Stimulated activated CD4-positive, alpha-beta T cell treated with anti-CD3 and anti-CD28 coated beads, TNF-alpha, amount 100 ng/mL, for 1 hour (primary cell): Measurements from ENCODE around the gene AUTS2.

Experiments
- DNase-seq, 3 donors: peaks; one replicate each; pipeline ENCODE4 v3.0.0-alpha.2; 2020; ENCODE audit warnings: low read depth in 3 of 3, low spot score in 1 of 3

AUTS2 gene

DNA sequence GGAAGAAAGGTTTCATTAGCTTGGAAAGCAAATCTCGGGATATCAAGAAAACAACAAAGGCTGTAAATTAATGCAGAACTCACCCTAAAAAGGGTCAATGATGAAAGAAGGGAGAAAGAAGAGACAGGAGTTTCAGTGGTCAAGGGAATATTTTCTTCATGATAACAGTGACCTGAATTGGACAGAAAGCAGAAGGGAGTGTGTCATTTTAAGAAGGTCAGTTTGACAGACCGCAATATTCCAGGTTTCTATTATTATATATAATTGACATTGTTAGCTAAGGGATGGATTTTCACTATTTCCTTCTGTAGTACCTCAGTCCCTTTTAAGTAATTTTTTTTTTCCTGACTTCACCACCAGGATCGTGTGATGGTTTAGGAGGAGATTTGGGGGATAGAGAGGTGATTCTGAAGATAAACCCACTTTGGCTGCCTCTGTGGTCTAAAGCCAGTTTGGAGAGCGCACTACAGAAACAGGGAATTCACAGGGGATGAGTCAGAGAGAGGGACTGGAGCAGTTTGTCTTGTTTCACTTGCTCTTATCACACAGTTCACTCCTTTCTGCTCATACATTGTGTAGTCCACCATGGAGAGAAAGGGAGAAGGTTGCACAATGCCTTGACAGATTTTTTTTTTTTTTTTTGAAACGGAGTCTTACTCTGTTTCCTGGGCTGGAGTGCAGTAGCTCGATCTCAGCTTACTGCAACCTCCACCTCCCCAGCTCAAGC is 417.9 kb downstream of the AUTS2 start:
- no peak for DNase-seq

GRCh38 chr7:70017357-70017756 is 419.1 kb downstream of the AUTS2 start:
- DNase-seq = no peak

DNA sequence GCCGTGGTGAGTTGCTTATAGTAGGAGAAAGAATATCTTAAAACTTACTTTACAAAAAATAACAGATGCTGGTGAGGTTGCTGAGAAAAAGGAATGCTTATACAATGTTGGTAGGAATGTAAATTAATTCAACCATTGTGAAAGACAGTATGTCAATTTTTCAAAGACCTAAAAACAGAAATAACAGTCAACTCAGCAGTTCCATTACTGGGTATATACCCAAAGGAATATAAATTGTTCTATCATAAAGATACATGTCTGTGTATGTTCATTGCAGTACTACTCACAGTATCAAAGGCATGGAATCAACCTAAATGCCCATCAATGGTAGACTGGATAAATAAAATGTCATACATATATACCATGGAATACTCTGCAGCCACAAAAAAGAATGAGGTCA is 420.4 kb downstream of the AUTS2 start:
- DNase-seq = no peak

GRCh38 chr7:70027867-70028266 is 429.6 kb downstream of the AUTS2 start:
- no peak for DNase-seq

- DNase-seq = no peak
These were observed 430.3 kb downstream of the AUTS2 start for GRCh38 chr7:70028620-70029019.

GRCh38 chr7:70029993-70030392 is 431.7 kb downstream of the AUTS2 start:
- no peak for DNase-seq

DNA sequence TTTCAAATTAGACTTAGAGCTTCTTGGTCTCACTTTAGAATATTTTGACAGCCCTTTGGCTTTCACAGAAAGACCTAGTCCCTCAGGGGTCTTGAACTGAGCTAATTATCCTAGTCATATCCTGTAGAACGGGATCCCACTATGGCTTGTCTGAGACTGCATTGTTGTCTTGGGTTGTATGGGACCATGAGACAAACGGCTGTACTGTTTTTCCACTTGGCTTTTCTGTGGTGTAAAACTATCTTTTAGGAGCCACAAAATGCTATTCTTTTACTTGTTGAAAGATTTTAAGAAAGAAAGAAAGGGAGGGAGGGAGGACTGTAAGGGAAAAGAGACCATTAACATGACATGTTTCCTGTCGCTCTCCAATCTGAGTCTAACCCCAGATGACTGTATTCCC is 432.5 kb downstream of the AUTS2 start:
- DNase-seq = no peak

GRCh38 chr7:70031245-70031644 is 433.0 kb downstream of the AUTS2 start:
- no peak for DNase-seq

DNA sequence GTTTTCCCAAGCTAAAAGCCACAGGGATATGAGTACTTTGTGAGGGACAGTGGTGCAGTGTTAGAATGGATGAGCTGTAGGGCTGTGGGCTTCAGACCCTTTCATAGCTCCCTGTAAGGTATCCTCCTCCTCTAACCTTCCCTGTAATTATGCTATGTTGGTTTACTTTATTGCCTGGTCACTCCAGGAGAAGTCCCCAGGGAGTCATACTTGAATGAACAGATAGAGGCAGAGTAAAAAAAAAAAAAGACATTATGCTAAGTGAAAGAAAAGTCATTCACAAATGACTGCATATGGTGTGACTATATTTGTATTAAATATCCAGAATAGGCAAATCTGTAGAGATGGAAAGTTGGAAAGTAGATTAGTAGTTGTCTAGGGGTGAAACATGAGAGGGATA is 434.4 kb downstream of the AUTS2 start:
- no peak for DNase-seq

DNA sequence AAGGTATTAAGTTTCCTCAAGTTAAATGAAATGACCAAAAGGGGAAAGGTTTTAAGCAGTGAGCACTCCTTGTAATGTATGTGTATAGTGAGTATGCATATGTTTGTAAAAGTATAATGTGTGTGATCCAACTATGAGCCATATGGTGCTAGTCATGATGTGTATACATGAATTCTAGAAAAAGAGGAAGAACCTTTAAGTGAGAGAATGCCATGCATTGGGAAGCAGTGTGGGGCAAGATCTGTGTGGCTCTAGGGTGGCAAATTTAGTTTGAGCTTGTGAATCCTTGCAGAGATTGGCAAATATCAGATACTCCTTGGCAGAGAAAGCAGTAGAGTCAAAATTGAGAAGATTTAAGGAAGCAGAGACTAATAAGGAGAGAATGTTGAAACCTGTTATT is 435.0 kb downstream of the AUTS2 start:
- DNase-seq = no peak

- no peak for DNase-seq
These were observed 436.7 kb downstream of the AUTS2 start for GRCh38 chr7:70034999-70035398.

- DNase-seq = no peak
These were observed 437.2 kb downstream of the AUTS2 start for GRCh38 chr7:70035519-70035918.

- DNase-seq = no peak
These were observed 437.7 kb downstream of the AUTS2 start for GRCh38 chr7:70035955-70036354.

- DNase-seq = no peak
These were observed 438.4 kb downstream of the AUTS2 start for GRCh38 chr7:70036695-70037094.

DNA sequence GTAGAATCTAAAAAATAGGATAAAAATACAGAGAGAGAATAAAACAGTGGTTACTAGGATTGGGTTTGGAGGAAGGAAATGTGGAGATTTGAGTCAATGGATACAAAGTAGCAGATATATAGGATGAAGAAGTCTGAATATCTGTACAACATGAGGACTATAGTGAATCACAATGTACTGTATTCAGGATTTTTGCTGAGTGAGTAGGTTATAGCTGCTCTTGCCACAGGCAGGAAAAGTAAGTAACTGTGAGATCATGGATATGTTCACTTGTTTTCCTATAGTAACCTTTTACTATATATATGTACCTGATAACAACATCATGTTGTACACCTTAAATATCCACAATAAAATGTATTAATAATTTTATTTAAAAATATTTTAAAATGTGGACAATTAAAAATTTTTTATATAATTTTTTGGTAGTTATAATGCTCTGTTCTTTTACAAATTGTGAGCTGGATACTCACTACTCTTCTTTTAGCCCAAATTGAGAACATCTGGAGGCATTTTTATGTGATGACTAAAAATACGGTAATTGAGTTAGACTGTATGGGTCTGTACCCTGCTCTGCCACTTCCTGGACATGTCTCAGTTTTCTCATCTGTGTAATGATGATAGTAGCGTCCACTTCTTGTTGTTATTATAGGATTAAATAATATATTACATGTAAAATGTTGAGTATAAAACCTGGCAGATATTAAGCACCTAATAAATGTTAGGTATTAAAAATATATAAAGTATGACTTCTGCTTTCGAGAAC is 439.1 kb downstream of the AUTS2 start:
- DNase-seq = no peak

GRCh38 chr7:70040051-70040450 is 441.8 kb downstream of the AUTS2 start:
- DNase-seq = no peak

- no peak for DNase-seq
These were observed 442.9 kb downstream of the AUTS2 start for GRCh38 chr7:70040970-70041766.

DNA sequence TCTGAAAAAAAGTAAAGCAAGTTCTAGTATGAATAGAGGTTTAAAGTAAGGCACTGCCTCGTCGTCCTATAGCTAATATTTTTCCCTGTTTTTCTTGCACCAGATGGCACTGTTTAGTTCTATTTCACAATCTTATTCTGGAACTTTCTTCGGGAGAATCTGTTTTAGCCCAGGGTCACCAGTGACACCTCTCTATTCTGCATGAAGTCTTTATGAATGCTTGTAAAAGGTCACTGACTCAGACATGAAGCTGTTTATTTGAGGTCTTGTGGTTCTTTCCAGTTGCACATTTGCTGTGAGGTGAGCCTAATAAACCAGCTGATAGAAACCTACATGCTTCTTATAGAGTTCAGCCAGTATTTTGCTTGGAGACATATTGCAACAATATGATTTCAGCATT is 444.3 kb downstream of the AUTS2 start:
- no peak for DNase-seq

DNA sequence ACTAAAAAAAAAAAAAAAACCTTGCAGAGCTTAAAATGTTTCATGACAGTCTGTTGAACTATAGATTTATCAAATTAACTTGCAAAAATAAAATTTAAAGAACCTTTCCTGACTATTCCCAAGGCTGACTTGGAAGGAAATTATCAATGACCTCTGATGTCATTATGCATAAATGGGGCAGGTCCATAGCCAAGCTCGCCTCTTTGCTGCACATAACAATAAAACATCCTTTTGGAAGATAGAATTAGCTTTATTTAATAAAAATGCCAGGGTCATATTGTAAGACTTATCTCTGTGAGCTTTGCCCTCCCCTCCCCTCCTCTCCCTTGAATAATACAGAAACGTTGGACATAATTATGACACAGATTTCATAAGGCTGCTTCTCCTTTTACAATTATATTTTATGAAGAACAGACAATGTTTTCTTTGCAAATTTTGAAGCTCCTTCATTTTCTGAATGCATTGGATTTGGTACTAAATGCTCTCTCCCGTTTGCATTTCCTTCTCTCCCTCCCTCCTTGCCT is 444.8 kb downstream of the AUTS2 start:
- no peak for DNase-seq

GRCh38 chr7:70044064-70044463 is 445.8 kb downstream of the AUTS2 start:
- DNase-seq = no peak

DNA sequence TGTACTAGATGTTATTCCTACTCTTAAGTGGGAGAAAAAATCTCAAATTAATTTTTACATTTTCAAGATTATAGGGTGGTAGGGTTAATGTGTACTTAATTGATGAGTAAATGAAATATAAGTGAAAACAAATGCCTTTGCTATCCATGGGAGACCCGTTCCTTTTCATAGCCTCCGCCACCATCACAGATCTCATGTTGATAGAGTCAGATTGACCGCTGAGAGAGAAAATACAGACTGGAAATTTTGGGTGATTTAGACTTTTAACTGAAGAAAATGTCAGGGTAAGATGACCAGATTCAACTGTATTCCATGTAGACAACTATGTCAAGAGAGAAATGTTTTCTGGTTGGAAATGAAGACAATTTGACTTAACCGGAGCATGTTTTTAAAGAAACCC is 446.2 kb downstream of the AUTS2 start:
- no peak for DNase-seq

DNA sequence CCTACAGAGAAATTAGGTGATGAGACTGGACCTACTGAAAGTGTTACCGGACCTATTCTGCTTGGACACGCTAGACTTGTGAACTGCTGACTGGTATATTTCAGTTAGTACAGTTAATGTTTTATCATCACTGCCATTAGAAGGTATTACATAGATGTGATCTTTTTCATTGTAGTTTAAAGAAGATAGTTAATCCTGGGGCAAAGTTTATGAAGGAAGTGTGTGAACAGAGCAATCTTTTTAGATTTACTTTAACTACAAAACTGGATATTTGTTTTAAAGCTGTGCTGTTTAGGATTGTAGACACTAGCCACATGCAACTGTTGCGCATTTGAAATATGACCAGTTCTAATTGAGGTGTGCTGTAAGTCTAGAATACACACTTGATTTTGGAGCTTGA is 446.7 kb downstream of the AUTS2 start:
- no peak for DNase-seq
